ENCODE results near the gene SMG6.

SMG6 gene

DNA sequence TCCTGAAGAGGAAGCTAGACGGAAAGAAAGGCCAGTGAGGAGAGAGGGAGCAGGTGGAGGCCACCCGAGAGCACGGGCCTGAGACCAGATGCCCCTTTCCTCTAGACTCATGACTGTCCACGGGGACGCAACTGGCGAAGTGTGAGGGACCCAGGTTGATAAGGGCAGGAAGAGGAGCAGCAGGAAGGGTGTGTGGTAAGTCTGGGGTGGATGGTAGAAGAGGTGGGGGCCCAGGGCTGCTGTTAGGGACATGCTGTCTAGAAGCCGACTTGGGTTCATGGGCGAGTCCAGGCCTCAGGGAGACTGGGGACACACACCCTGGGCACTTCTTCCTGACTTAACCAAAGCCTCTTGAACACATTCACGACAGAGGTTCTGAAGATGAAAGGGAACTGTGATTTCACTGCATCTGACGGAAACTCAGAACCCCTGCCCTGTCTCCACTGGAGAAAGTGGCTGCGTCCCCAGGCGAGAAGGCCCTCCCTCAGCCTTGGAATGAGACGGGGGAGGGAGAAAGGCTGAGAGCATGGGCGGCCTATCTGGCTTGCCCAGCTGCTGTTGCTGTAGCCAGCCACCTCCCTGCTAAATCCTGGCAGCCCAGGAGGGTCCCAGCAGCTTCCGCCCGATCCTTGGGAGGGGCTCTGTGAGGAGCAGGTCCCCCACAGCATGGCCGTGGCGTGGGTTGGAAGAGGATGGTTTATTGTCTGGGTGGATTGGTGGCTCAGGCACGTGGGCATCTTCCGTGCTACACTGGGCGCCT, 242.7 kb downstream of the SMG6 start:
- no peak for DNase-seq (ENCODE audit: low read depth in 2 of 2)

DNA sequence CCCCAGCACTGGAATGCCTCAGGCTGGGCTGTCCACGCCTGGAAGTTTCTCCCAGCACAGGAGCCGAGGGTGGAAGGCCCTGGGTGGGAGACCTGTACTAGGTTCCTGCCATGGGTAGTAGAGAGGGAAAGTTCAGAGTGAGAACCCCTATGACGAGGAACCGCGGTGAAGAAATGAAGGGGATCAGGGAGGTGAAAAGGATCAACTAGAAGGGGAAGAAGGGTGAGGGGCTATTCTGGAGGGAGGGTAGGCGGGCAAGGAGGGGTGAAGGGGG, 243.3 kb downstream of the SMG6 start:
- DNase-seq (ENCODE audit: low read depth in 2 of 2), result no peak

GRCh38 chr17:2059547-2060384, 243.8 kb downstream of the SMG6 start:
- DNase-seq (ENCODE audit: low read depth in 2 of 2), result no peak

DNA sequence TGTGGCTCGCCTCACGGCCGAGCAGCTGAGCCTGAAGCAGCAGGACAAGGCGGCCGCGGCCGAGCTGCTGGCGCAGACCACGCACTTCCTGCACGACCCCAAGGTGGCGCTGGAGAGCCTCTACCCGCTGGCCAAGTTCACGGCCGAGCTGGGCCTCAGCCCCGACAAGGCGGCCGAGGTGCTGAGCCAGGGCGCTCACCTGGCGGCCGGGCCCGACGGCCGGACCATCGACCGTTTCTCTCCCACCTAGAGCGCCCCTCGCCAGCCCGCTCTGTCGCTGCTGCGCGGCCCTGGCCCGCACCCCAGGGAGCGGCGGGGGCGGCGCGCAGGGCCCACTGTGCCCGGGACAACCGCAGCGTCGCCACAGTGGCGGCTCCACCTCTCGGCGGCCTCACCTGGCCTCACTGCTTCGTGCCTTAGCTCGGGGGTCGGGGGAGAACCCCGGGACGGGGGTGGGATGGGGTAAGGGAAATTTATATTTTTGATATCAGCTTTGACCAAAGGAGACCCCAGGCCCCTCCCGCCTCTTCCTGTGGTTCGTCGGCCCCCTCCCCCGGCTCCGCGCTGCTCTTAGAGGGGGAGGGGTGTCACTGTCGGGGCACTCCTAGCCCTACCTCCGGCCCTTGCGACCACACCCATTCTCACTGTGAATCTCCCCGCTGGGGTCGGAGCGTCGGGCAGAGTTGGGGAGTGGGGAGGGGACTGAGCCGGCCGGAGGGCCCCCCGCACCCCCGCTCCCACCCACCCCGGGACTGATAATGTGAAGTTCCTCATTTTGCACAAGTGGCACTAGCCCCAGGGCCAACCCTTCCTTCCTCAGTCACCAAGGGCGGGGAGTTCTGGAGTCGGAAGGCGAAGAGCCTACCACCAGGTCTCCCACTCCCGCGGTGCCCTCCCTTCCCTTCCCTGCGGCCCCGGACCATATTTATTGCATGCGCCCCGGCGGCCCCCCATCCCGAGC, 244.7 kb downstream of the SMG6 start:
- peak in 1 of 2 donors; percentile 37 for DNase-seq (ENCODE audit: low read depth in 2 of 2)

GRCh38 chr17:2057760-2058585, 245.6 kb downstream of the SMG6 start:
- no peak for DNase-seq (ENCODE audit: low read depth in 2 of 2)

- no peak for DNase-seq (ENCODE audit: low read depth in 2 of 2)
These were observed 246.3 kb downstream of the SMG6 start for GRCh38 chr17:2057175-2057759.

GRCh38 chr17:2056206-2057174, 247.1 kb downstream of the SMG6 start:
- DNase-seq (ENCODE audit: low read depth in 2 of 2), result no peak

DNA sequence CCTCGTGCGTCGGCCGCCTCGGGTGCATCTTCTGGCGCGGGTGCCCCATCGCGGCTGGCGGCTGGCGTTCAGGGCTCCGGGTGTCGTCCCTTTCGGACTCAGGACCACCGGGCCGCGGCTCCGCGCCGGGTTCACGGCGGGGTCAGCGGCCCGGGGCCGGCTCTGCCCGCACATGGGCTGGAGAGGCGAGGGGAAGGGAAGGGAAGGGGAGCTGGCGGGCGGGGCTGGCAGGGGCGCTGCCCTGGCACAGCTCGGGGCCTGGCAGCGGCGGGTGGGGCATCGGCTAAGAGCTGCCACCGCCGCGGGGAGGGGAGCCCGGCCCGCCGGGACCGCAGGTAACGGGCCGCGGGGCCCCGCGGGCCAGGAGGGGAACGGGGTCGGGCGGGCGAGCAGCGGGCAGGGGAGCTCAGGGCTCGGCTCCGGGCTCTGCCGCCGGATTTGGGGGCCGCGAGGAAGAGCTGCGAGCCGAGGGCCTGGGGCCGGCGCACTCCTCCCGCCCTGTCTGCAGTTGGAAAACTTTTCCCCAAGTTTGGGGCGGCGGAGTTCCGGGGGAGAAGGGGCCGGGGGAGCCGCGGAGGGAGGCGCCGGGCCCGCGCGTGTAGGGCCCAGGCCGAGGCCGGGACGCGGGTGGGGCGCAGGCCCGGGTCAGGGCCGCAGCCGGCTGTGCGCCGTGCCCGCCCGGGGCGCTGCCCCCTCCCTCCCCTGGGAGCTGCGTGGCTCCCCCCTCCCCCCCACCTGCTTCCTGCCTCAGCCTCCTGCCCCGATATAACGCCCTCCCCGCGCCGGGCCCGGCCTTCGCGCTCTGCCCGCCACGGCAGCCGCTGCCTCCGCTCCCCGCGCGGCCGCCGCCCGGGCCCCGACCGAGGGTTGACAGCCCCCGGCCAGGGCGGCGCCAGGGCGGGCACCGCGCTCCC, 248.0 kb downstream of the SMG6 start:
- no peak for DNase-seq (ENCODE audit: low read depth in 2 of 2)

DNA sequence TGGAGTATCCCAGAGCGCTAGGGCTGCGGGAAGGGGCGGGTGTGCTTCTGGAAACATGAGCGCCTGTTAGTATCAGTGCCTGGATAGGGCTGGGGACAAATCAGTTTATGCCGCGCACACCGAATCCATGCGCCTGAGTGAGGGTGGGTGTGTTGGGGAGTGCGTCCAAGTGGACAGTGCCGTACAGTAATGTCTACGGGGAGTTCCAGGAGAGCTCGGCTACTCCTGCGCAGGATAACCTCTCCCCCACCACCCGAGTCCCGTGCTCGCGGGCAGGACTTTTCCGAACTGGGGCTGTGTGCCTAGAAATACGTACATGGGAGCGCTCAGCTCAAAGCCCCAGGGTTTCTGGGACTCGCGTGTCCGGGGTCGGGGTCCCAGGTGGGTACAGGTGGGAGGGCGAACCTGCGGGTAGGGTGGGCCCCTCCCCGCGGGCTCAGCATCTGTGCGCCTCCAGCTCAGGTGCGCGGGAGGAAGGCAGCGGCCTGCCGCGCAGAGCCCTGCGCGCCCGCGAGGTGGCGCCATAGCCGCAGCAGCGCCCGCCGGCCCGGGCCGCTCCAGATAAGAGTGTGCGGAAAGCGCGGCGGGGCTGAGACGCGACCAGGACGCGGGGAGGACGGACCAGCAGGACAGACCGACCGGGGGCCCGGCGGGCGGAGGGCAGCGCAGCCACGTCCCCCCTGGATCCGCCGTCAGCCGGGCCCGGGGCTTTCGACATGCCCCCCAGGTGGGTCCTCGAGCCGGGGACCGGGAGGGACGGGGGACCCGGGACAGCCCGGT, 248.9 kb downstream of the SMG6 start, which contains the start of gene HIC1:
Gene HIC1, plus strand, starts transcription at position 592 of the 780 bp plus-strand sequence. CDS start 1,588 bp downstream, outside the sequence.
- DNase-seq (ENCODE audit: low read depth in 2 of 2), result peak; percentile 54 to 57

DNA sequence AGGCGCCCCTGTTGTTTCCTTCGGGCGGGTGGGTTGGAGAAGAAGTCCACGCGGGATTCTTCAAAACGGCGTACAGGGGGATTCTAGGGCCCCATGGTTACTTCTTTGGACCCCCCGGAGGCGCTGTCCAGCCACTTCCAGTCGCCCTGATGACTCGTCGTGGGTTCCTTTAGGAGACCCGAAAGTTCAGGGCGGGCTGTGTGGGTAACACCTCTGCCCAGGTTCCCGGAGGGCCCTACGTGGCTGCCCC, 249.4 kb downstream of the SMG6 start:
- no peak for DNase-seq (ENCODE audit: low read depth in 2 of 2)

- DNase-seq (ENCODE audit: low read depth in 2 of 2), result peak; percentile 46 to 53
These were observed 250.0 kb downstream of the SMG6 start for GRCh38 chr17:2053380-2054261.

- no peak for DNase-seq (ENCODE audit: low read depth in 2 of 2)
These were observed 251.5 kb downstream of the SMG6 start for GRCh38 chr17:2051933-2052559.

DNA sequence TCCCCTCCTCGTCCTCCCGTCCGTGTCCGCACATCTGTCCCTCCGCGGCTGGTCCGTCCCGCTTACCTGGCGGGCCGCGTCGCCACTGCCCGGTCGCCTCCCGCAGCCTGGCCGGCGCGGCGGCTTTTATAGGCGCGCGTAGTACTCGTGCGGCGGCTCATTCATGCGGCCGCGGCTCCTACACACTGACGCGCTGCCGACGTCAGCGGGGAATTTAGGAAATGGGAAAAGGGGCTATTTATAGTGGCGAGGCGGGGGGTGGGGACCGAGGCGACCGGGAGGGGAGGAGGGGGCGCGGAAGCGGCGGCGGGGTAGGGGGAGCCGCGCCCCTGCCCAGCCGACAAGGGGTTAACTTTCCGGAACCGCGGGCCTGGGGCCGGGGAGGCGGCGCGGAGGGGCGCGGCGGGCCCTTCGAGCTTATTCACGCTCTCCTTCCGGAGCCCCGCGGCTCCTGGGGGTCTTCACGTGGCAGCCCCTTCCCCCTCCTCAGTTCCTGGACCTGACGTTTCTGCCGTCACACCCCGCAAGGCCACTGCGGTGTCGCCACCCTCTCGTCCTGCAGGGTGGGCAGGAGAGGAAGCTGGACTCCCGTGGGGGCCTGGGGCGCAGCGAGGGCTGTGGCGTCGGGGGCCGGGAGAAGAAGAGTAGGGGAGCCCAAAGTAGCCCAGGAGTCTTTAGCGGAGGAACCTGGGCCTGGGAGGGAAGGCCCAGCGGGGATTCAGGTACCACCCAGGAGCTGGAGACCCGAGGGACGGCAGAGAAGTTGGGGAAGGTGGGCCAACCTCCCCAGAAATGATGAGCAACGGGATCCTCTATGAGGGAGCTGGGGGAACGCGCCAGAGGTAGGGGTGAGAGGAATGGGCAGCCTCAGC, 252.3 kb downstream of the SMG6 start:
- no peak for DNase-seq (ENCODE audit: low read depth in 2 of 2)

DNA sequence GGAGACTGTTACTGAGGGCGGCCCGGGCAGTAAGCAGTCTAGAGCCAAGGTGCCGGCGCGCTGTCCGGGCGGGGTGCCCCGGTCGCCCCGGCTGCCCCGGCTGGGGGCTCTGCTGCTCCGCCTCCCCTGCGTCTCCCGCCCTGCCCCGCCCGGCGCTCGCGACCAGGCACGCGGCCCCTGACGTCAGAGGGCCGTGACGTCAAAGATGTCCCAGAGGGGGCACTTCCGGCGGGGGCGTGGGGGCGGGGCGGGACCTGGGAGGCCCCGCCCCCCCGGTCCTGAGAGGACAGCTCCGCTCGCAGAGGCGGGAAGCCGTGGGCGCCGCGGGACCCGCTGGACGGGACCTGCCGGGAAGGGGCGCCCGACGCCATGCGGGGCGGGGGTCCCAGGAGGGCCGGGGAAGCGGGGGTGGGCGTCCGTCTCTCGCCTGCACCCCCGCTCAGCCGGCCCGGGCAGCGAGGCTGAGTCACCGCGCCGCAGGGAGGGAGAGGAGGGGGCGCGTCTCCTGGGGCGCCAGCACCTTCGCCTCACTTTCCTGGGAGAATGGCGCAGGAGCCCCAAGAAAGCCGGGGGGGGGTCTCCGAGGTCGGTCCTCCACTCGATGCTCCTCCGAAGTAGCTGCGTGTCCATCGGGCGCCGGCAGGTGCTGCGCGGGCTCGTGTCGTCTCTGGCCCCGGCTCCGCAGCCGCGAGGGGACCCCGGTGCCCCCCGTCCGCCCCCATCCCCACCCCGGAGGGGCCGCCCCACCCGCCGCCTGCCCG, 253.1 kb downstream of the SMG6 start:
- peak; percentile 42 to 44 for DNase-seq (ENCODE audit: low read depth in 2 of 2)

Data from stimulated activated CD8-positive, alpha-beta memory T cell treated with anti-CD3 and anti-CD28 coated beads, Interleukin-7, amount 100 ng/mL, for 1 hour (primary cell).